Mucosa of descending colon (tissue), 3 donors: Measurements from ENCODE around the gene AZGP1. TPM values are rescaled to one million over a fixed set of nuclear protein-coding genes. Genes with fewer than 3 reads are reported as not detected.
"Not testable (repeated sequence)": the region's sequence is repeated elsewhere in the genome, so short reads cannot be mapped to it uniquely, and the experiment has no call there.

Source experiments
- ATAC-seq: fragments of 200-7000 bp; cut with Tn5 transposase; one replicate; pipeline ENCODE4 v1.9.1; 2020; ENCODE audit warnings: mild to moderate bottlenecking, moderate library complexity
- DNase-seq, 3 donors: peaks; one replicate each; pipeline ENCODE4 v3.0.0-alpha.2; 2020
- H3K36me3 ChIP-seq: fragments of 200-600 bp; one replicate; pipeline ENCODE4 v1.8.0; 2021; ENCODE audit warnings: low read depth, mild to moderate bottlenecking
- H3K4me1 ChIP-seq: fragments of 200-600 bp; one replicate; pipeline ENCODE4 v1.8.0; 2021; ENCODE audit warnings: low read depth, mild to moderate bottlenecking
- H3K4me3 ChIP-seq: fragments of 200-600 bp; one replicate; pipeline ENCODE4 v1.8.0; 2021; ENCODE audit warnings: mild to moderate bottlenecking
- H3K9me3 ChIP-seq: fragments of 200-600 bp; one replicate; pipeline ENCODE4 v1.8.0; 2021; ENCODE audit warnings: mild to moderate bottlenecking
- CTCF ChIP-seq: fragments of 200-600 bp; IDR thresholded peaks from one replicate; pipeline ENCODE4 v1.8.0; 2022; ENCODE audit warnings: antibody characterized with exemption, mild to moderate bottlenecking
- intact Hi-C, 2 donors: fragments of 100-400 bp; cut with DNase I in 1 of 2; cut with micrococcal nuclease in 1 of 2; formaldehyde crosslinking; loops; one replicate each; pipeline versions ENCODE4 v1.11.0 to v1.11.1; 2022; cut with DNase I, micrococcal nuclease
- total RNA-seq, 3 donors: library from RNA; stranded (reverse); fragmentation: NEBNext Ultra II Directional in 2 of 3; extraction: Animal tissue kit (Norgen Biotek cat#: 25700) in 2 of 3; gene quantifications; one replicate each; pipeline versions ENCODE4 v1.2.1 to v1.2.4, GENCODE V29; 2021 to 2023
- donor health status: DM: no; HTN: no; CAD: no; lungs with moderate emphysema.
- donor health status: DM: no; HTN: no; CAD: no.
- donor health status: DM: no; HTN: yes; CAD: no.

The AZGP1 gene
- total RNA-seq, 3 donors from 2014 or later: 3.8 to 7.9 (median 6.0) TPM

- Histone ChIP-seq H3K9me3 (no peaks in the 10 kb centered on the region), H3K4me3 (no peak overlapping the region), H3K36me3 (no peaks in the 10 kb centered on the region), H3K4me1 (peaks cover 10% of the 10 kb centered on the region)
- DNase-seq (no peak), ATAC-seq (no peak)
- intact Hi-C loops: loop anchor here (5.0 to 10.0 kb wide), 2 partner anchors 57 to 60 kb away; no protein-coding TSS in a partner anchor
- no peak for TF ChIP-seq CTCF
Measured at GRCh38 chr7:99994819-99995218, 19.0 kb upstream of the AZGP1 start.

- H3K4me3 ChIP-seq: no peak overlapping the region
- ATAC-seq (no peak), DNase-seq (no peak)
- no peak for TF ChIP-seq CTCF
- intact Hi-C loops: loop anchor here (5.0 to 10.0 kb wide), 2 partner anchors 60 to 62 kb away; no protein-coding TSS in a partner anchor
- no peaks in the 10 kb centered on the region for H3K36me3 ChIP-seq
- peaks cover 10% of the 10 kb centered on the region for H3K4me1 ChIP-seq
- no peaks in the 10 kb centered on the region for H3K9me3 ChIP-seq
Measured at GRCh38 chr7:99992330-99993038, 16.7 kb upstream of the AZGP1 start.

GRCh38 chr7:99991543-99991942, 15.7 kb upstream of the AZGP1 start:
- H3K4me1 ChIP-seq, H3K4me3 ChIP-seq, DNase-seq, H3K36me3 ChIP-seq, ATAC-seq, H3K9me3 ChIP-seq: not testable (repeated sequence)
- intact Hi-C loops: loop anchor here (5.0 to 10.0 kb wide), 2 partner anchors 61 to 63 kb away; no protein-coding TSS in a partner anchor

- intact Hi-C loops: loop anchor here (5.0 to 10.0 kb wide), 2 partner anchors 62 to 64 kb away; no protein-coding TSS in a partner anchor
- ATAC-seq (no peak), DNase-seq (no peak)
- H3K4me3 ChIP-seq: no peak overlapping the region
- TF ChIP-seq CTCF: no peak
- peaks cover 10% of the 10 kb centered on the region for H3K4me1 ChIP-seq
- no peaks in the 10 kb centered on the region for H3K36me3 ChIP-seq
- no peaks in the 10 kb centered on the region for H3K9me3 ChIP-seq
Measured at GRCh38 chr7:99990460-99990852, 14.6 kb upstream of the AZGP1 start.

- ATAC-seq: no peak
Measured at GRCh38 chr7:99987846-99988245, 12.0 kb upstream of the AZGP1 start.

GRCh38 chr7:99987306-99987705, 11.5 kb upstream of the AZGP1 start:
- not testable (repeated sequence) for ATAC-seq

More at GRCh38 chr7:99987846-99988245, 12.0 kb upstream of the AZGP1 start:
- intact Hi-C loops: no loop called here
- no peak for DNase-seq
- Histone ChIP-seq H3K4me3 (no peak overlapping the region), H3K36me3 (no peaks in the 10 kb centered on the region), H3K4me1 (peaks cover 5% of the 10 kb centered on the region), H3K9me3 (no peaks in the 10 kb centered on the region)
- no peak for TF ChIP-seq CTCF

More at GRCh38 chr7:99987306-99987705, 11.5 kb upstream of the AZGP1 start:
- H3K9me3 ChIP-seq, DNase-seq, H3K4me1 ChIP-seq, intact Hi-C loops, H3K4me3 ChIP-seq, H3K36me3 ChIP-seq: not testable (repeated sequence)
